Esophagus muscularis mucosa (tissue), 4 donors: Measurements from ENCODE around the gene R3HDM4.

Experiments
- EP300 ChIP-seq: sonication (generic); formaldehyde crosslinking; IDR thresholded peaks from one replicate; pipeline ENCODE4 v1.6.1; 2017; ENCODE audit warnings: antibody characterized with exemption
- POLR2A ChIP-seq: fragments of 450-650 bp; IDR thresholded peaks from one replicate; pipeline ENCODE4 v1.6.1; 2017; ENCODE audit warnings: antibody characterized with exemption, moderate library complexity, mild to moderate bottlenecking, low read depth
- POLR2AphosphoS5 ChIP-seq, 2 donors: sonication (generic); formaldehyde crosslinking; IDR thresholded peaks; one replicate each; pipeline ENCODE4 v1.6.1; 2017; ENCODE audit warnings: antibody characterized with exemption in 2 of 2
- TF ChIP-seq, protein P1 (sequence below), 3 experiments: fragments of 200-600 bp in 2 of 3; fragments of 450-650 bp in 1 of 3; sonication (generic) in 2 of 3; IDR thresholded peaks; one replicate each; pipeline ENCODE4 v1.5.1; 2017 to 2019; ENCODE audit warnings: antibody characterized with exemption in 3 of 3, mild to moderate bottlenecking in 2 of 3, moderate library complexity in 1 of 3

DNA sequence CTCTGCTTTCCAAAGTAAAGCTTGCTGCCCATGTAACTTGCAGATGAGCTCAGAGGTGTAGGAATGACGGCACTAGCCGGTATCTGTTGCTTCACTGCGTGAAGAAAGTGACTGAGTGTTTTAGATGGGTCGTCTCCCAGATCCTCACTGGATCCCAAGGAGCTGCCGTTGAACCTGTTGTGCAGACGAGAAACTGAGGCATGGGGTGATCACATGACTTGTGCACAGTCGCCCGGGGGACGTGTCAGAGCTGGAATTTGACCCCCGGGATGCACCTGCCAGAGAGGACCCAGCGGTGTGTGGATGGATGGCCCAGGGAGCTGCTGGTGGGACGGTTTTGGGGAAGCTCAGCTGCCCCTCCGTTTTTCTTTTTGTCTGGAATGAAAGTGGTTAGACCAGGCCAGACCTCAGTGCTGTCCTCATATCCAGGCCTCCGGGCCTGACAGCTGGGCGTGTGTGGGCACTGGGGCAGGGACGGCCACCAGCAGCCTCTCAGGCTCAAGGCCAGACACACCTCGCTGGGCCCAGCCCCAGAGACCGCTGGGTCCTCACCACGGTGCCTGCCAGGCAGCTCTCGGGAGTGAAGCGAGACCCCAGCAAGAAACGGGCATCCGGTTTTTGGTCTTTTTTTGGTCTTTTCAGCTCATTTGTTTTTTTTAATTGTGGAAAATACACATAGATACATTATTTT, 25.4 kb upstream of the R3HDM4 start:
- TF ChIP-seq, protein P1, sequence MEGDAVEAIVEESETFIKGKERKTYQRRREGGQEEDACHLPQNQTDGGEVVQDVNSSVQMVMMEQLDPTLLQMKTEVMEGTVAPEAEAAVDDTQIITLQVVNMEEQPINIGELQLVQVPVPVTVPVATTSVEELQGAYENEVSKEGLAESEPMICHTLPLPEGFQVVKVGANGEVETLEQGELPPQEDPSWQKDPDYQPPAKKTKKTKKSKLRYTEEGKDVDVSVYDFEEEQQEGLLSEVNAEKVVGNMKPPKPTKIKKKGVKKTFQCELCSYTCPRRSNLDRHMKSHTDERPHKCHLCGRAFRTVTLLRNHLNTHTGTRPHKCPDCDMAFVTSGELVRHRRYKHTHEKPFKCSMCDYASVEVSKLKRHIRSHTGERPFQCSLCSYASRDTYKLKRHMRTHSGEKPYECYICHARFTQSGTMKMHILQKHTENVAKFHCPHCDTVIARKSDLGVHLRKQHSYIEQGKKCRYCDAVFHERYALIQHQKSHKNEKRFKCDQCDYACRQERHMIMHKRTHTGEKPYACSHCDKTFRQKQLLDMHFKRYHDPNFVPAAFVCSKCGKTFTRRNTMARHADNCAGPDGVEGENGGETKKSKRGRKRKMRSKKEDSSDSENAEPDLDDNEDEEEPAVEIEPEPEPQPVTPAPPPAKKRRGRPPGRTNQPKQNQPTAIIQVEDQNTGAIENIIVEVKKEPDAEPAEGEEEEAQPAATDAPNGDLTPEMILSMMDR (IDR thresholded peaks at IDR 0.05), result no peak
- TF ChIP-seq POLR2A, result no peak
- TF ChIP-seq POLR2AphosphoS5 (IDR thresholded peaks at IDR 0.05), result no peak
- no peak for TF ChIP-seq EP300
